Islet of Langerhans (tissue), 1 donor: ENCODE results near the gene KLHL29.

ENCODE experiments used
- FAIRE-seq: peaks from one replicate; lab custom pipeline; 2011; peaks lifted over from hg19 to GRCh38; lab: Jason Lieb, UNC

KLHL29 gene

GRCh38 chr2:23684395-23685176 lies 299.6 kb downstream of the KLHL29 start:
- no peak for FAIRE-seq

- FAIRE-seq, result no peak
These were observed 300.2 kb downstream of the KLHL29 start for GRCh38 chr2:23685181-23685580.

DNA sequence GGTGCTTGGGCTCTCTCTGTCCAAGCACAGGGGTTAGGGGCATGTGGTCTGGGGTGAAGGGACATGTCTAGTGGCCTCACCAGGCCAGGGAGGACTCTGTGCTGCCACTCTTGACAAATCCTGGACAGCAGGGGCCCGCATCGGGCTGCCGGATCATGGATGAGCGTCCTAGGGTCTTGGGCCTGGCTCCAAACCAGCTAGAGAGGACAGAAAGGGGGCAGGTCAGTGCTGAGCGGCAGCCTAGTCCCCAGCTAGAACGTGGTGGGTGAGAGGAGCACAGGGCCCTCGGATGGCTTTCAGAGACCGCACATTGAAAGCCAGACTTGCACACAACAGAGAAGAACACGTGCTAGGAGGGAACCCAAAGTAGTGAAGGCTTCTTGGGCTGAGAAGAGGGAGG lies 300.7 kb downstream of the KLHL29 start:
- FAIRE-seq, result no peak

- no peak for FAIRE-seq
These were observed 301.5 kb downstream of the KLHL29 start for GRCh38 chr2:23686405-23687029.

DNA sequence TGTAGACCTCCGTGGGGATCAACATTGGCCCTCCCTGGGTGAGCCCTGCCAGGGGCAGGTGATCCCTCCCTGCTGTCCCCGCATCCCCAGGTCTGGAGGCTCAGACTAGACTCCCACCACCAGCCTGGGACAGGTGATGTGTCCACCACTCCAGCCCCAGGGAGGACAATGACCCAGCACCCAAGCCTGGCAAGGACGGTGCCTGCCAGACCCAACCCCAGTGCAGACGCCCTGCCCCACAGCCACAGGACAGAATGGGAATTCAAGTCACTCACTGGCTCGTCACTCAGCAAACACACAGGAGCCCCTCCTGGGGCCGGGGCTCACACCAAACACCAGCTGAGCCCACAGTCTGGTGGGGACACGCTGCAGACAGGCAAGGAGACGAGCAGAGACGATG lies 302.2 kb downstream of the KLHL29 start:
- FAIRE-seq, result no peak

DNA sequence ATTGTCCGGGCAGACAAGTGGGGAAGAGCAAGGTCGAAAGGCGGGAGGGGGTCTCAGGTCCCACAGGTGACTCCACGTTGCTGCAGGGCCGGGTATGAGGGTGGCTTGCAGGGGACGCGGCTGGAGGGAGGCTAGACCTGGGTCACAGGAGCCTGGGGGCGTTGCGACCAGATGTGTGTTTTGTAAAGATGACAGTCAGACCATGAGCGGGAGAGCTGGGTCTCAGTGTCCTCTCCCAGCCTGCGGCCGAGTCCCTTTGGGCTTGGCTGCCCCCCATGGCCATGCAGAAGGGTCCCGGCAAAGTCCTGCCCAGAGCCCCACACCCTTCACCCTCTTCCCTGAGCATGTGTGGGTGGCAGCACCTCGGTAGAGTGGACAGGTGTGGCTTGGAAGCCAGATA lies 302.7 kb downstream of the KLHL29 start:
- FAIRE-seq, result no peak

DNA sequence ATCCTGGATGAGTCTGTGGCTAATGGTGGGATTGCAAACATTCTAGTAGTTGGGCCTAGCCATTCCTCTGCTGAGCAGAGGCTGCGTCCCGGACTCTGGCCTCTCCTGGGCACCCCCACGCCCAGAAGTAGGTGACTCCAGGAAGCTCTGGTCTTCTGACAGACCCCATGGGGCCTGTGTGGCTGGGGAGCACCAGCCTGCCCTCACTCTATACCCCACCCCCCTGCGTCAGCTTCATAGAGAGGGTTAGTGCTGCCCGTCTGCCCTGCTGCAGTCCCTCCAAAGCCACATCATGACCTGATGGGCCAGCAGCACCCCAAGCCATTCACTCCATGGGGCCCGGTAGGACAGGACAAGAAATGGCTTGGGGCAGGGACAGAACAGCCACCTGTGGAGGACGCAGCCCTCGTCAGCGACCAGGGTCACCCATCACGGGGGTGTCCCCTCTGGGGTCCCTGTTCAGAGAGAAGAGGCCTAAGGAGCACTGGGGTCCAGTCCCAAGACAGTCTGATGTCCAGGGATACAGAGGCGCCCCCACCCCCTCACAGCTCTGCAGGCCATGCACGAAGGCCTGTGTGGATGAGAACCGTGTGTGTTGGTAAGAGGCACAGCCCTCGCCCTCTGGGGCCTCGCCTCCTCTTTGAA lies 303.6 kb downstream of the KLHL29 start:
- no peak for FAIRE-seq

DNA sequence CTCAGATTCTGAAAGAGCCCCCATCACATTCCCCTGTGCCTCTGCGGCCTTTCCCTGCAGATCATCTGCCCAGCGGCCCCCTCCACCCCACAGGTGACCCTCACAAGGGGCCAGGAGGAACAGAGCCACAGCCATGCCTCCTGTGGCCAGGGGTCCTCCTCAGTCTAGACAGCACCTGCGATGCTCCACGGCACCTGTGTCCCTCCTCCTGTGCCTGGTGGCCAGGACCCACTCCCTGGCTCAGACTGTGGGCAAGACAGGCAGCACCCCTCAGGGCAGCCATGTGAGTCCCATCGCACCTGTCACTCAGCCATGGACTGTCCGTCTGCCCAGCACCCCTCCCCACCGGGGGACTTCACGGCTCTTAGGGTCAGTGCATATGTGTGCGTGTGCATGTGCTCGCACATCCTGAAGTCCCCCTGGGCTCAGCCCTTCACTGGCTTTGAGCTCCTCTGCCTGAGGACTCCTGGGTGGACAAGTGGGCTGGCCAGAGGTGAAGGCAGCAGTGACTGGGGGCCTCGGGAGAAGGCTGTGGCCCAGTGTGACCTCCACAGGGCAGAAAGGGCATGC lies 304.2 kb downstream of the KLHL29 start:
- FAIRE-seq, result no peak

- FAIRE-seq, result no peak
These were observed 304.9 kb downstream of the KLHL29 start for GRCh38 chr2:23689891-23690290.

DNA sequence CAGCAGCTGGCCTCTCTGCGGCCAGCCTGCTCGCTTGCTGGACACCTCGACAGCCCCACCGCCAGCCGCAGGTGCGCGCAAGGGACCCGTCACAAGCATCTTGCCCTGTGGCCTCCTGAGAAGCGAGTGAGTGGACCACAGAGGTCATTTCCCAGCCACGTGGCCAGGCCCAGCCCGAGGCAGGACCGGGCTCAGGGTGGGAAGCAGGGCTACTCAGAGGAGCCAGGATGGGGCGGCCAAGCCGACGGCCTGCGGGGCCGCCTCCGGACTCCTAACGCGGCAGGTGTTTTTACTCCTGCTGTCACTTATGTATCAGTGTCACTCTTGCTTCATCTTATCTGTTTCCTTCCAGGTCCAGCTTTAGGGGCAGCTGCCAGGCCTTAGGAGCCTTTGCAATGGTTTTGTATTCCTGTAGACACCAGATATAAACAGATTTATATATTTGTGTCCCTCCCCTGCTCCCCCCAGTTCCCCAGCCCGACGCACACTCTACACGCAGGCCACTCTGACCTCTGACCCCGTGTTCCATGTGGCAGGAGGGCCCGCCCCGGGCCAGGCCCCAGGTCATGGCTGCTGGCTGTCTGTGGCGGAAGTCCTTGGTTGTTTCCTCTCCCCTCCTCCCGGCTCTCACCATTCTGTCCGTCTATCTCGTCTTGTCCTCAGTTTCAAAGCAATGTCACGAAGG lies 305.6 kb downstream of the KLHL29 start:
- no peak for FAIRE-seq

DNA sequence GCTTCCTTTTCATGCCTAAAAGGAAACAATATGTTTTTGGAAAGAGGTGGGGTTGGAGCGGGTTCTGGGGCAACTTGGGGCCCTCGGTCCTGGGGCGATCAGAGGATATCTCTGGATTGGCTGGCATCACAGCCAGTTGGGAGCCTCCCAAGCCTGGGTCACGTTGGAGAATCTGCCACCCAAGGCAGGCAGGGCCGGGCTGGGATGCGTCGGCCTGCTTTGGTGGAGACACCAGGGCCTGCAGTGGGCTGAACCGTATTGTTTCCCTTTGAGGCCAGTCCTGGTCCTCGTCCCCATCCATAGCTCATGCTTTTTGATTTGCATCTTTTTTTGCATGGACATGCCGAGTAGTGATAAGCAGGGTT lies 306.1 kb downstream of the KLHL29 start:
- no peak for FAIRE-seq

DNA sequence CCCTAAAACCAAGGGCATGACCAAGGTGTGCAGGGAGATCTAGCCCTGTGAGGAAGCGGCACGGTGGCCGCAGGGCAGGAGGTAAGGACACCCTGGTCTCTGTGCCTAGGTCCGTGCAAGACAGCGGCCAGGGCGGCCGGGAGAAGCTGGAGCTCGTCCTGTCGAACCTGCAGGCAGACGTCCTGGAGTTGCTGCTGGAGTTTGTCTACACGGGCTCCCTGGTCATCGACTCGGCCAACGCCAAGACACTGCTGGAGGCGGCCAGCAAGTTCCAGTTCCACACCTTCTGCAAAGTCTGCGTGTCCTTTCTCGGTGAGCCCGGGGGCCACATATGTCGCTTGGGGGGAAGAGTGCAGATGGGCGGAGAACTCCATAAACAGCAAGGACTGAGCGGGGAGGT lies 306.6 kb downstream of the KLHL29 start:
- FAIRE-seq, result no peak

- FAIRE-seq, result no peak
These were observed 307.3 kb downstream of the KLHL29 start for GRCh38 chr2:23692263-23692662.

DNA sequence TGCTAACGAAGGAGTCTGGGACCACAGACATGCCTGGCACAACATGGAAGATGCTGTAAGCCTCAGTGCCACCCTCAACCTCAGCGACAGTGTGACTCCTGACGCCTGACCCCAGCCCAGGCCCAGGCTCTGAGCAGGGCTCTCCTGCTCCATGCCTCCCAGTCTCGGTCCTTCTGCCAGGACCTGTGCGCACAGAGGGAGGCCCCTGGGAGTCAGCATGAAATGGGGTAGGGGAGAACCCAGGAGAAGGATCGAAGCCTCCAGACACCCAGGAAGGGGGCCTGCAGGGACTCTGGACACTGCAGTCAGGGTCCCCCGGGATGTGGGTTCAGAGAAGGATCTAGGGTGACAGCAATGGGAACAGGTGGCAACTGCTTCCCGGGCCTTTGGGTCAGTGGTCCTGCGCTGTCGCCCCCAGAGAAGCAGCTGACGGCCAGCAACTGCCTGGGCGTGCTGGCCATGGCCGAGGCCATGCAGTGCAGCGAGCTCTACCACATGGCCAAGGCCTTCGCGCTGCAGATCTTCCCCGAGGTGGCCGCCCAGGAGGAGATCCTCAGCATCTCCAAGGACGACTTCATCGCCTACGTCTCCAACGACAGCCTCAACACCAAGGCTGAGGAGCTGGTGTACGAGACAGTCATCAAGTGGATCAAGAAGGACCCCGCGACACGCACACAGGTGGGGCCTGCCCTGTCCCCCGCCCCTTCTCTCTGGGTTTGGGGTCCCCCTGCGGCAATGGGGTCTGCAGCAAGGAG lies 308.0 kb downstream of the KLHL29 start:
- FAIRE-seq, result no peak

DNA sequence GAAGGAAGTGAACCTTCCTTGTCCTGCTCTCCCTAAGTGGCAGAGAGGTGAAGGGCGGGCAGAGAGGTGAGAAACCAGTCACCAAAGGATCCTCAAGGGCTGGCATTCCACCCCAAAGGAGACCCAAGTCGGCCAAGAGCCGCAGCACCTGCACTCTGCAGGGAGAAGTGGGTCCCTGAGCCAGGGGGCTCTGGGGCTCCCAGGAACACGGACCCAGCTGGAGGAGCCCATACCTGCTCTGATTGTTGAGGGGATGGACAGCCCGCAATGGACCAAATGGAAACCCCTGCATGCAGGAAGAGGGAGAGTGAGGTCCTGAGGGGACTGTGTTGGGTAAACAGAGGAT lies 308.6 kb downstream of the KLHL29 start:
- FAIRE-seq, result no peak

GRCh38 chr2:23694058-23695045 lies 309.4 kb downstream of the KLHL29 start:
- no peak for FAIRE-seq

DNA sequence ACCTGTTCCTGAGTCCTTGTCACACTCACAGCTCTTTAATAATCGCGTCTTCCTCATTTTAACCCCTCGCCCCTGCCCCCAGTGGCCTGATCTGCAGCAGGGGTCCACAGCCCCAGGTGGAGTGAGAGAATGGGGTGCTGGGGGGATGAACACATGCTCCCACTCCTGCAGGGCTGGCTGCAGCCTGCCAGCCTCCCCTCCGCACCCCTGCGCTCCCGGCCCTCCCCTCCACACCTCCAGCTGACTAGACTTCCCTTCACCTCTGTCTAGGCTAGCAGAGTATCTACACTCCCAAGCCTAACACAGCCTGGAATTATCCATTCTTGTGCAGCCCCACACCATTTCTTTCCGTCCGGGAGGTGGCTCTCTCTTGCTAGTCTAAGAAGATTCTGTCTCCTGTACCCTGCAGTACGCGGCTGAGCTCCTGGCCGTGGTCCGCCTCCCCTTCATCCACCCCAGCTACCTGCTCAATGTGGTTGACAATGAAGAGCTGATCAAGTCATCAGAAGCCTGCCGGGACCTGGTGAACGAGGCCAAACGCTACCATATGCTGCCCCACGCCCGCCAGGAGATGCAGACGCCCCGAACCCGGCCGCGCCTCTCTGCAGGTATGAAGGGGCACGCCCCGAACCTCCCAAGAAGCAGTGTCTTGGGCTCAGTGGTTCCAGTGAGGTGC lies 310.4 kb downstream of the KLHL29 start:
- FAIRE-seq, result no peak

- no peak for FAIRE-seq
These were observed 311.1 kb downstream of the KLHL29 start for GRCh38 chr2:23695890-23696751.

- no peak for FAIRE-seq
These were observed 311.7 kb downstream of the KLHL29 start for GRCh38 chr2:23696752-23697045.
